Ureter (tissue), 1 donor: ENCODE measurements around the gene DNAH6. TPM values are rescaled to one million over a fixed set of nuclear protein-coding genes. Genes with fewer than 3 reads are reported as not detected.
"Not testable (repeated sequence)": the region's sequence is repeated elsewhere in the genome, so short reads cannot be mapped to it uniquely, and the experiment has no call there.

Experiments
- DNase-seq: peaks from one replicate; pipeline ENCODE4 v3.0.0-alpha.2; 2020; ENCODE audit warnings: low spot score
- total RNA-seq: library from RNA; stranded (reverse); gene quantifications from one replicate; pipeline ENCODE4 v1.2.4, GENCODE V29; 2023
- donor health status: DM: yes; HTN: yes; CAD: no.

The DNAH6 gene
- total RNA-seq, 1 donor from 2014 or later = 2.2 TPM

GRCh38 chr2:84735389-84735788, 219.1 kb downstream of the DNAH6 start:
- no peak for DNase-seq

GRCh38 chr2:84741182-84741822, 225.0 kb downstream of the DNAH6 start:
- DNase-seq = no peak

GRCh38 chr2:84748341-84748740, 232.0 kb downstream of the DNAH6 start:
- DNase-seq = no peak

GRCh38 chr2:84749442-84749841, 233.1 kb downstream of the DNAH6 start:
- no peak for DNase-seq

- DNase-seq = no peak
These were observed 238.8 kb downstream of the DNAH6 start for GRCh38 chr2:84755096-84755495.

- no peak for DNase-seq
These were observed 241.3 kb downstream of the DNAH6 start for GRCh38 chr2:84757648-84758047.

GRCh38 chr2:84766791-84767190, 250.5 kb downstream of the DNAH6 start:
- no peak for DNase-seq

GRCh38 chr2:84768840-84769239, 252.5 kb downstream of the DNAH6 start:
- DNase-seq = no peak

- DNase-seq = no peak
These were observed 254.0 kb downstream of the DNAH6 start for GRCh38 chr2:84770280-84770679.

- DNase-seq = no peak
These were observed 255.0 kb downstream of the DNAH6 start for GRCh38 chr2:84771251-84771650.

GRCh38 chr2:84773562-84773961, 257.3 kb downstream of the DNAH6 start:
- not testable (repeated sequence) for DNase-seq

GRCh38 chr2:84776011-84776410, 259.7 kb downstream of the DNAH6 start:
- DNase-seq = no peak

GRCh38 chr2:84778911-84779690, 262.8 kb downstream of the DNAH6 start:
- no peak for DNase-seq

- no peak for DNase-seq
These were observed 263.5 kb downstream of the DNAH6 start for GRCh38 chr2:84779781-84780180.

GRCh38 chr2:84781942-84782716, 265.8 kb downstream of the DNAH6 start:
- DNase-seq = no peak

- DNase-seq = no peak
These were observed 266.6 kb downstream of the DNAH6 start for GRCh38 chr2:84782717-84783442.

GRCh38 chr2:84785950-84786349, 269.7 kb downstream of the DNAH6 start:
- DNase-seq = no peak

GRCh38 chr2:84786601-84787000, 270.3 kb downstream of the DNAH6 start:
- DNase-seq = no peak

- DNase-seq = no peak
These were observed 271.7 kb downstream of the DNAH6 start for GRCh38 chr2:84788027-84788426.

GRCh38 chr2:84788498-84788897, 272.2 kb downstream of the DNAH6 start:
- DNase-seq = no peak

- DNase-seq = no peak
These were observed 276.7 kb downstream of the DNAH6 start for GRCh38 chr2:84792856-84793522.
